ENCODE measurements around the gene SLC4A7.

The SLC4A7 gene

DNA sequence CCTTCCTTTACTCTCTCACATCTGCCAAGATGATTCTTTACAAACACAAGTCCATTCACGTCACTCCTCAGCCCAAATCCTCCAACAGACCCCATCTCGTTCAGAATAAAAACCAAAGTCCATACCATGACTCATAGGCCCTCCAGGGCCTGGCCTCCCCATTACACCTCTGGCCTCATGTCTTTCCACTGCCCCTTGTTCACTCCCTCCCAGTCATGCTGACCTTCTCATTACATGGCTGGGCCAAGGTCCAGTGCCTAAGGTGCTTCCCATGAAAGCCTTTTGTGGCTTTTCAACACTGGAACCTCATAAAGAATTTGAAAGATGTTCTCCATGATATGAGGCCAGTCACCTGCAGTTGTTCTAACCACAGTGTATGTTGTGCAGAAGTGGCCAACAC, 159.5 kb downstream of the SLC4A7 start:
- FAIRE-seq (no peak), DNase-seq (ENCODE audit: insufficient read length, low spot score) (no peak)
- TF ChIP-seq POLR2A (IDR thresholded peaks at IDR 0.05; ENCODE audit: low read depth, low read length): no peak

DNA sequence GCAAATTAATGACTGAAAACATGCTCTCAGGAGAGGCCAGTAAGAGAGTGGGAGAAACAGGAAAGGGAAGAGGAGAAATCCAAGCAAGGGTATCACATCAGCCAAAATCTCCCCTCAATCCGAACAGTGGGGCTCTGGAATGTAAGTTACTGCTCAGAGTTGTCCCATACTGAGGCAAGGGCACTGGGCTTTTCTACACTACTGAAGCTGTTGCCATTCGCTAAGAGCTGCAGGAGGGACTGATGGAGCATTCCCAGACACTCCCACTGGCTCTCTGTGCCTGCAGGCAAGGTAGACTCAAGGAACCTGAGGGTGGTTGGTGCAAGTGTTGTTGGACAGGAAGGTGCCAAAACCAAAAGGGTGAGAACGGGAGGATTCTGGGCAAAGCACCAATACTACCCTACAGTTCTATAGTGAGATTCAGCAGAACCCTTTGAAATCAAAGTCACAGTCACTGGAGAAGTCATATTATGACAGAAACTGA, 161.1 kb downstream of the SLC4A7 start:
- FAIRE-seq: no peak
- no peak for TF ChIP-seq POLR2A (IDR thresholded peaks at IDR 0.05; ENCODE audit: low read depth, low read length)
- no peak for DNase-seq (ENCODE audit: insufficient read length, low spot score)

Data from H54 (cell line).